Tibial nerve (tissue), 3 donors: ENCODE data around the gene UGT1A3.

Experiments used
- CTCF ChIP-seq, 5 experiments: fragments of 200-600 bp in 3 of 5; fragments of 450-650 bp in 2 of 5; sonication (generic) in 3 of 5; IDR thresholded peaks; one replicate each; pipeline ENCODE4 v1.5.1; 2016 to 2019; ENCODE audit warnings: antibody characterized with exemption in 5 of 5, mild to moderate bottlenecking in 3 of 5, moderate library complexity in 2 of 5
- POLR2A ChIP-seq, 2 donors: fragments of 450-650 bp; IDR thresholded peaks; one replicate each; pipeline ENCODE4 v1.6.1; 2017; ENCODE audit warnings: antibody characterized with exemption in 2 of 2, mild to moderate bottlenecking in 2 of 2, moderate library complexity in 2 of 2

GRCh38 chr2:233778030-233778429 is 49.2 kb downstream of the UGT1A3 start, which contains the start of gene MROH2A:
- no peak for TF ChIP-seq POLR2A (IDR thresholded peaks at IDR 0.05)
- no peak for TF ChIP-seq CTCF (IDR thresholded peaks at IDR 0.05)
